Measurements from ENCODE around the gene APOL6.

GRCh38 chr22:35614404-35614803, 33.8 kb upstream of the APOL6 start:
- TF ChIP-seq CTCF (IDR thresholded peaks at IDR 0.05) (no peak), POLR2A (IDR thresholded peaks at IDR 0.05) (no peak)

Data from Peyer's patch (tissue), 4 donors.